HepG2 (cell line): ENCODE data around the gene BMPER. TPM values are rescaled to one million over a fixed set of nuclear protein-coding genes. Genes with fewer than 3 reads are reported as not detected.

Experiments used
- ARHGAP35 ChIP-seq: sonication (generic); formaldehyde crosslinking; IDR thresholded peaks from 2 replicates; pipeline ENCODE4 v1.9.0; 2022; ENCODE audit warnings: mild to moderate bottlenecking, inconsistent platforms, moderate library complexity, missing genetic modification reagents, borderline replicate concordance
- BRF2 ChIP-seq: sonication (generic); formaldehyde crosslinking; IDR thresholded peaks from 2 replicates; pipeline ENCODE4 v1.8.1; 2022; ENCODE audit warnings: mild to moderate bottlenecking, missing genetic modification reagents
- HINFP ChIP-seq: sonication (generic); formaldehyde crosslinking; IDR thresholded peaks from 2 replicates; pipeline ENCODE4 v1.4.0; 2020; ENCODE audit warnings: low read depth, mild to moderate bottlenecking, missing genetic modification reagents
- MYPOP ChIP-seq: sonication (generic); formaldehyde crosslinking; IDR thresholded peaks from 2 replicates; pipeline ENCODE4 v1.8.1; 2023; ENCODE audit warnings: mild to moderate bottlenecking, moderate library complexity, missing genetic modification reagents
- RBM39 ChIP-seq: fragments of 200-400 bp; formaldehyde crosslinking; IDR thresholded peaks from one replicate; pipeline ENCODE4 v1.6.1; 2018; ENCODE audit warnings: antibody characterized with exemption, mild to moderate bottlenecking, low read depth, low read length; ENCODE audit not compliant: poor library complexity, severe bottlenecking
- UBTF ChIP-seq: sonication (generic); formaldehyde crosslinking; IDR thresholded peaks from 2 replicates; pipeline ENCODE4 v1.4.0; 2020; ENCODE audit warnings: mild to moderate bottlenecking, missing genetic modification reagents
- ZNF598 ChIP-seq: sonication (generic); formaldehyde crosslinking; IDR thresholded peaks from 2 replicates; pipeline ENCODE4 v1.5.1; 2020; ENCODE audit warnings: mild to moderate bottlenecking, missing genetic modification reagents, borderline replicate concordance
- ZNF800 ChIP-seq: sonication (generic); formaldehyde crosslinking; IDR thresholded peaks from 2 replicates; pipeline ENCODE4 v1.4.0; 2020; ENCODE audit warnings: missing genetic modification reagents
- polyA plus RNA-seq, 8 experiments: library from polyadenylated mRNA; depleted of rRNA in 3 of 8; stranded (reverse) in 7 of 8; unstranded in 1 of 8; fragments of >200 nt; fragmentation: Illumina TruSeq in 4 of 8; extraction: Trizol in 4 of 8; gene quantifications; 2 replicates each; pipeline versions ENCODE4 v1.2.1 to v1.2.3, GENCODE V29; 2011 to 2016; ENCODE audit warnings: low read depth in 4 of 8, missing spikeins in 1 of 8, mixed read lengths in 1 of 8; ENCODE audit not compliant: insufficient read depth in 1 of 8
- total RNA-seq, 5 experiments: library from RNA; depleted of rRNA; stranded (reverse); fragments of >200 nt; fragmentation: Illumina TruSeq; extraction: Trizol; gene quantifications; 2 replicates each; pipeline ENCODE4 v1.2.3, GENCODE V29; 2016; ENCODE audit warnings: low read depth in 1 of 5

Gene BMPER
- total and polyA plus RNA-seq, 2 of the 13 experiments (the other 11 are each of a cell fraction or from before 2014, with no cell fraction given), result not detected

- TF ChIP-seq BRF2 (CRISPR knock-in tag) (no peak), RBM39 (peak; percentile 35), HINFP (CRISPR knock-in tag) (no peak), MYPOP (CRISPR knock-in tag) (peak; percentile 69; the same call in 1 of the 2 replicates), ARHGAP35 (CRISPR knock-in tag) (no peak), ZNF800 (peak; percentile 97), ZNF598 (0 out of 2 replicates have a peak, but pooled peaks have one; percentile 48), UBTF (CRISPR knock-in tag) (peak; percentile 84; the same call in 1 of the 2 replicates)
Measured at GRCh38 chr7:33904681-33905388, 504 bp upstream of the BMPER start (continued).
